ENCODE data around the gene POP4.

DNA sequence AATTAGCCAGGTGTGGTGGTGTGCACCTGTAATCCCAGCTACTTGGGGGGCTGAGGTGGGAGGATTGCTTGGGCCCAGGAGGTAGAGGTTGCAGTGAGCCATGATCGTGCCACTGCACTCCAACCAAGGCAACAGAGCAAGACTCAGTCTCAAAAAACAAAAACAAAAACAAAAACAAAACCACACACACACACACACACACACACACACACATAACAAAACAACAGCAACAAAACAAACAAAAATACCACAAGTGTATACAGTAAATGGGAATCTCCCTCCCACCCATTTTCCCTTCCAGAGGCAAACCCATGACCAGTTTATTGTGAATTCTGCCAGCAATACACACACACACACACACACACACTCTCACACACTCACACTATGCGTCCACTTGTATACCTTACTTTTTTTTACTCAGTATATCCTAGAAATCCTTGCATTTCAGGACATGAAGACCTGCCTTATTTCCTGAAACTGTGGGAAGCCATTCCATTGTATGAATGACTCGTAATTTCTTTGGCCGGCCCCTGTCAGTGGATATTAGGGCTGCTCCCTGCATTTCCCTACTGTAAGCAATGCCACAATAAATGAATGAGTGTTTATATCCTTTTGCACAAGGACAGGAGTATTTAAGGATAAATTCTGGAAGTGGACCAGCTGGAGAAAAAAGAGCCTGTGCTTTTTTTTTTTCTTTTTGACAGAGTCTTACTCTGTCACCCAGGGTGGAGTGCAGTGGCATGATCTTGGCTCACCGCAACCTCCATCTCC is 52.3 kb downstream of the POP4 start:
- TF ChIP-seq EP300 (IDR thresholded peaks at IDR 0.05; ENCODE audit: borderline replicate concordance in 1 of 2, low read depth in 2 of 2, low read length in 2 of 2) (no peak), RFX5 (IDR thresholded peaks at IDR 0.05; ENCODE audit: borderline replicate concordance, low read depth, low read length) (no peak), POLR2A (IDR thresholded peaks at IDR 0.05; ENCODE audit: control extremely low read depth in 1 of 2, low read depth in 2 of 2, low read length in 2 of 2) (no peak), MAFK (IDR thresholded peaks at IDR 0.05; ENCODE audit: low read depth, low read length) (no peak), HDAC2 (IDR thresholded peaks at IDR 0.05; ENCODE audit: borderline replicate concordance in 1 of 2, low read depth in 2 of 2, low read length in 2 of 2) (no peak), FOSL1 (IDR thresholded peaks at IDR 0.05; ENCODE audit: insufficient read depth, low read depth, low read length) (no peak), EZH2 (IDR thresholded peaks at IDR 0.05; ENCODE audit: low read depth, low read length, severe bottlenecking) (no peak)
- TF ChIP-seq, protein P1, sequence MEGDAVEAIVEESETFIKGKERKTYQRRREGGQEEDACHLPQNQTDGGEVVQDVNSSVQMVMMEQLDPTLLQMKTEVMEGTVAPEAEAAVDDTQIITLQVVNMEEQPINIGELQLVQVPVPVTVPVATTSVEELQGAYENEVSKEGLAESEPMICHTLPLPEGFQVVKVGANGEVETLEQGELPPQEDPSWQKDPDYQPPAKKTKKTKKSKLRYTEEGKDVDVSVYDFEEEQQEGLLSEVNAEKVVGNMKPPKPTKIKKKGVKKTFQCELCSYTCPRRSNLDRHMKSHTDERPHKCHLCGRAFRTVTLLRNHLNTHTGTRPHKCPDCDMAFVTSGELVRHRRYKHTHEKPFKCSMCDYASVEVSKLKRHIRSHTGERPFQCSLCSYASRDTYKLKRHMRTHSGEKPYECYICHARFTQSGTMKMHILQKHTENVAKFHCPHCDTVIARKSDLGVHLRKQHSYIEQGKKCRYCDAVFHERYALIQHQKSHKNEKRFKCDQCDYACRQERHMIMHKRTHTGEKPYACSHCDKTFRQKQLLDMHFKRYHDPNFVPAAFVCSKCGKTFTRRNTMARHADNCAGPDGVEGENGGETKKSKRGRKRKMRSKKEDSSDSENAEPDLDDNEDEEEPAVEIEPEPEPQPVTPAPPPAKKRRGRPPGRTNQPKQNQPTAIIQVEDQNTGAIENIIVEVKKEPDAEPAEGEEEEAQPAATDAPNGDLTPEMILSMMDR (IDR thresholded peaks at IDR 0.05; ENCODE audit: control extremely low read depth in 1 of 3, insufficient read depth in 1 of 3, low read depth in 1 of 3, low read length in 3 of 3) = no peak
- TF ChIP-seq, protein P2, sequence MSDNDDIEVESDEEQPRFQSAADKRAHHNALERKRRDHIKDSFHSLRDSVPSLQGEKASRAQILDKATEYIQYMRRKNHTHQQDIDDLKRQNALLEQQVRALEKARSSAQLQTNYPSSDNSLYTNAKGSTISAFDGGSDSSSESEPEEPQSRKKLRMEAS (IDR thresholded peaks at IDR 0.05) = no peak
- TF ChIP-seq, protein P3, sequence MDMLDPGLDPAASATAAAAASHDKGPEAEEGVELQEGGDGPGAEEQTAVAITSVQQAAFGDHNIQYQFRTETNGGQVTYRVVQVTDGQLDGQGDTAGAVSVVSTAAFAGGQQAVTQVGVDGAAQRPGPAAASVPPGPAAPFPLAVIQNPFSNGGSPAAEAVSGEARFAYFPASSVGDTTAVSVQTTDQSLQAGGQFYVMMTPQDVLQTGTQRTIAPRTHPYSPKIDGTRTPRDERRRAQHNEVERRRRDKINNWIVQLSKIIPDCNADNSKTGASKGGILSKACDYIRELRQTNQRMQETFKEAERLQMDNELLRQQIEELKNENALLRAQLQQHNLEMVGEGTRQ (IDR thresholded peaks at IDR 0.05; ENCODE audit: low read length) = no peak
